Esophagus muscularis mucosa (tissue), 4 donors: Measurements from ENCODE around the gene ZBTB7C.

ENCODE experiments used
- EP300 ChIP-seq: sonication (generic); formaldehyde crosslinking; IDR thresholded peaks from one replicate; pipeline ENCODE4 v1.6.1; 2017; ENCODE audit warnings: antibody characterized with exemption
- POLR2A ChIP-seq: fragments of 450-650 bp; IDR thresholded peaks from one replicate; pipeline ENCODE4 v1.6.1; 2017; ENCODE audit warnings: antibody characterized with exemption, moderate library complexity, mild to moderate bottlenecking, low read depth
- POLR2AphosphoS5 ChIP-seq, 2 donors: sonication (generic); formaldehyde crosslinking; IDR thresholded peaks; one replicate each; pipeline ENCODE4 v1.6.1; 2017; ENCODE audit warnings: antibody characterized with exemption in 2 of 2
- TF ChIP-seq, protein P1 (sequence below), 3 experiments: fragments of 200-600 bp in 2 of 3; fragments of 450-650 bp in 1 of 3; sonication (generic) in 2 of 3; IDR thresholded peaks; one replicate each; pipeline ENCODE4 v1.5.1; 2017 to 2019; ENCODE audit warnings: antibody characterized with exemption in 3 of 3, mild to moderate bottlenecking in 2 of 3, moderate library complexity in 1 of 3

- TF ChIP-seq, protein P1, sequence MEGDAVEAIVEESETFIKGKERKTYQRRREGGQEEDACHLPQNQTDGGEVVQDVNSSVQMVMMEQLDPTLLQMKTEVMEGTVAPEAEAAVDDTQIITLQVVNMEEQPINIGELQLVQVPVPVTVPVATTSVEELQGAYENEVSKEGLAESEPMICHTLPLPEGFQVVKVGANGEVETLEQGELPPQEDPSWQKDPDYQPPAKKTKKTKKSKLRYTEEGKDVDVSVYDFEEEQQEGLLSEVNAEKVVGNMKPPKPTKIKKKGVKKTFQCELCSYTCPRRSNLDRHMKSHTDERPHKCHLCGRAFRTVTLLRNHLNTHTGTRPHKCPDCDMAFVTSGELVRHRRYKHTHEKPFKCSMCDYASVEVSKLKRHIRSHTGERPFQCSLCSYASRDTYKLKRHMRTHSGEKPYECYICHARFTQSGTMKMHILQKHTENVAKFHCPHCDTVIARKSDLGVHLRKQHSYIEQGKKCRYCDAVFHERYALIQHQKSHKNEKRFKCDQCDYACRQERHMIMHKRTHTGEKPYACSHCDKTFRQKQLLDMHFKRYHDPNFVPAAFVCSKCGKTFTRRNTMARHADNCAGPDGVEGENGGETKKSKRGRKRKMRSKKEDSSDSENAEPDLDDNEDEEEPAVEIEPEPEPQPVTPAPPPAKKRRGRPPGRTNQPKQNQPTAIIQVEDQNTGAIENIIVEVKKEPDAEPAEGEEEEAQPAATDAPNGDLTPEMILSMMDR (IDR thresholded peaks at IDR 0.05): no peak
- TF ChIP-seq POLR2AphosphoS5 (IDR thresholded peaks at IDR 0.05) (no peak), POLR2A (no peak), EP300 (no peak)
Measured at GRCh38 chr18:48404716-48405507, 4.3 kb downstream of the ZBTB7C start.
